Upper lobe of left lung (tissue), 6 donors: ENCODE measurements around the gene PSMA6. TPM values are rescaled to one million over a fixed set of nuclear protein-coding genes. Genes with fewer than 3 reads are reported as not detected.

Source experiments
- ATAC-seq, 2 donors: fragments of 200-7000 bp; cut with Tn5 transposase; one replicate each; pipeline ENCODE4 v1.9.1; 2022; ENCODE audit warnings: mild to moderate bottlenecking in 2 of 2, moderate library complexity in 2 of 2; ENCODE audit not compliant: low FRiP score in 2 of 2
- DNase-seq, 2 donors: peaks; one replicate each; pipeline ENCODE4 v3.0.0-alpha.2; 2019 to 2020
- H3K27ac ChIP-seq, 4 donors: fragments of 200-600 bp; sonication (generic); one replicate each; pipeline ENCODE4 v1.5.1; 2016 to 2019
- H3K27me3 ChIP-seq, 4 donors: fragments of 200-600 bp; sonication (generic); one replicate each; pipeline ENCODE4 v1.5.1; 2017 to 2019
- H3K36me3 ChIP-seq, 4 donors: fragments of 200-600 bp; sonication (generic); one replicate each; pipeline ENCODE4 v1.5.1; 2016 to 2019
- H3K4me1 ChIP-seq, 4 donors: fragments of 200-600 bp; sonication (generic); one replicate each; pipeline ENCODE4 v1.5.1; 2018 to 2019
- H3K4me3 ChIP-seq, 4 donors: fragments of 200-600 bp; sonication (generic); one replicate each; pipeline ENCODE4 v1.5.1; 2017 to 2019; ENCODE audit warnings: mild to moderate bottlenecking in 2 of 4, moderate library complexity in 1 of 4
- H3K9me3 ChIP-seq, 4 donors: fragments of 200-600 bp; sonication (generic); one replicate each; pipeline ENCODE4 v1.5.1; 2018 to 2019
- EP300 ChIP-seq, 4 donors: sonication (generic); formaldehyde crosslinking; IDR thresholded peaks; one replicate each; pipeline ENCODE4 v1.5.1; 2017; ENCODE audit warnings: antibody characterized with exemption in 4 of 4, control low read depth in 2 of 4
- POLR2A ChIP-seq, 4 donors: fragments of 450-650 bp; IDR thresholded peaks; one replicate each; pipeline ENCODE4 v1.5.1; 2016 to 2017; ENCODE audit warnings: antibody characterized with exemption in 4 of 4, mild to moderate bottlenecking in 2 of 4
- POLR2AphosphoS5 ChIP-seq, 2 donors: sonication (generic); formaldehyde crosslinking; IDR thresholded peaks; one replicate each; pipeline ENCODE4 v1.5.1; 2017; ENCODE audit warnings: antibody characterized with exemption in 2 of 2
- WGBS, 2 donors: methylation state at CpG; one replicate each; pipeline ENCODE4 v1.1.5; 2017 to 2018; 5-methylcytosine and 5-hydroxymethylcytosine counted together
- total RNA-seq, 6 donors: library from RNA; depleted of rRNA in 4 of 6; stranded (reverse); fragments of >200 nt in 4 of 6; gene quantifications; one replicate each; pipeline versions ENCODE4 v1.1.0 to v1.2.1, GENCODE V29; 2016 to 2021
- TF ChIP-seq, protein P1 (sequence below), 6 experiments: fragments of 450-650 bp in 4 of 6; fragments of 200-600 bp in 2 of 6; sonication (generic) in 2 of 6; IDR thresholded peaks; one replicate each; pipeline ENCODE4 v1.5.1; 2016 to 2019; ENCODE audit warnings: antibody characterized with exemption in 6 of 6
- donor health status: DM: no; HTN: no; CAD: no; lungs with moderate emphysema.
- donor health status: DM: no; HTN: yes; CAD: no; lungs with severe emphysema.

Gene PSMA6
- total RNA-seq, 6 donors from 2014 or later: 63.9 to 213 (median 162) TPM

GRCh38 chr14:35301735-35302528 lies 9.8 kb downstream of the PSMA6 start:
- H3K4me1 ChIP-seq: peaks cover 39 to 62% (median 50%) of the 10 kb centered on the region in 4 donors
- peak overlapping the region in 2 of 4 donors; percentile 12 to 63 for H3K27ac ChIP-seq
- TF ChIP-seq EP300 (IDR thresholded peaks at IDR 0.05): no peak
- TF ChIP-seq POLR2AphosphoS5 (IDR thresholded peaks at IDR 0.05): no peak
- no peak for TF ChIP-seq POLR2A (IDR thresholded peaks at IDR 0.05)
- TF ChIP-seq, protein P1, sequence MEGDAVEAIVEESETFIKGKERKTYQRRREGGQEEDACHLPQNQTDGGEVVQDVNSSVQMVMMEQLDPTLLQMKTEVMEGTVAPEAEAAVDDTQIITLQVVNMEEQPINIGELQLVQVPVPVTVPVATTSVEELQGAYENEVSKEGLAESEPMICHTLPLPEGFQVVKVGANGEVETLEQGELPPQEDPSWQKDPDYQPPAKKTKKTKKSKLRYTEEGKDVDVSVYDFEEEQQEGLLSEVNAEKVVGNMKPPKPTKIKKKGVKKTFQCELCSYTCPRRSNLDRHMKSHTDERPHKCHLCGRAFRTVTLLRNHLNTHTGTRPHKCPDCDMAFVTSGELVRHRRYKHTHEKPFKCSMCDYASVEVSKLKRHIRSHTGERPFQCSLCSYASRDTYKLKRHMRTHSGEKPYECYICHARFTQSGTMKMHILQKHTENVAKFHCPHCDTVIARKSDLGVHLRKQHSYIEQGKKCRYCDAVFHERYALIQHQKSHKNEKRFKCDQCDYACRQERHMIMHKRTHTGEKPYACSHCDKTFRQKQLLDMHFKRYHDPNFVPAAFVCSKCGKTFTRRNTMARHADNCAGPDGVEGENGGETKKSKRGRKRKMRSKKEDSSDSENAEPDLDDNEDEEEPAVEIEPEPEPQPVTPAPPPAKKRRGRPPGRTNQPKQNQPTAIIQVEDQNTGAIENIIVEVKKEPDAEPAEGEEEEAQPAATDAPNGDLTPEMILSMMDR (IDR thresholded peaks at IDR 0.05): no peak
- 95 to 100% methylated on average over 1 of the region's 1 CpG for WGBS, 2 donors
- no peak for DNase-seq
- no peak for ATAC-seq
- no peak overlapping the region for H3K4me3 ChIP-seq
- H3K9me3 ChIP-seq: no peaks in the 10 kb centered on the region
- no peaks in the 10 kb centered on the region for H3K27me3 ChIP-seq
- peaks cover 0 to 2% (median 0%) of the 10 kb centered on the region in 4 donors for H3K36me3 ChIP-seq

GRCh38 chr14:35303149-35303935 lies 11.2 kb downstream of the PSMA6 start:
- no peak for DNase-seq
- H3K36me3 ChIP-seq: peaks cover 0 to 13% (median 0%) of the 10 kb centered on the region in 4 donors
- ATAC-seq: no peak
- H3K4me1 ChIP-seq: peaks cover 31 to 48% (median 38%) of the 10 kb centered on the region in 4 donors
- no peak for TF ChIP-seq EP300 (IDR thresholded peaks at IDR 0.05)
- TF ChIP-seq POLR2A (IDR thresholded peaks at IDR 0.05): no peak
- TF ChIP-seq, protein P1 (IDR thresholded peaks at IDR 0.05): no peak
- TF ChIP-seq POLR2AphosphoS5 (IDR thresholded peaks at IDR 0.05): no peak
- 93 to 97% methylated on average over 4 of the region's 4 CpGs for WGBS, 2 donors
- H3K27me3 ChIP-seq: no peaks in the 10 kb centered on the region
- no peak overlapping the region for H3K27ac ChIP-seq
- H3K9me3 ChIP-seq: no peaks in the 10 kb centered on the region
- no peak overlapping the region for H3K4me3 ChIP-seq

- Histone ChIP-seq H3K4me3 (no peak overlapping the region), H3K27me3 (no peaks in the 10 kb centered on the region), H3K9me3 (no peaks in the 10 kb centered on the region), H3K27ac (no peak overlapping the region), H3K4me1 (peaks cover 21 to 33% (median 24%) of the 10 kb centered on the region in 4 donors), H3K36me3 (peaks cover 3 to 28% (median 12%) of the 10 kb centered on the region in 4 donors)
- WGBS, 2 donors: 96 to 100% methylated on average over 5 of the region's 5 CpGs
- ATAC-seq: no peak
- no peak for DNase-seq
- no peak for TF ChIP-seq POLR2A (IDR thresholded peaks at IDR 0.05)
- TF ChIP-seq, protein P1 (IDR thresholded peaks at IDR 0.05): no peak
- TF ChIP-seq POLR2AphosphoS5 (IDR thresholded peaks at IDR 0.05): no peak
- no peak for TF ChIP-seq EP300 (IDR thresholded peaks at IDR 0.05)
These were observed 12.8 kb downstream of the PSMA6 start for GRCh38 chr14:35304812-35305462.

DNA sequence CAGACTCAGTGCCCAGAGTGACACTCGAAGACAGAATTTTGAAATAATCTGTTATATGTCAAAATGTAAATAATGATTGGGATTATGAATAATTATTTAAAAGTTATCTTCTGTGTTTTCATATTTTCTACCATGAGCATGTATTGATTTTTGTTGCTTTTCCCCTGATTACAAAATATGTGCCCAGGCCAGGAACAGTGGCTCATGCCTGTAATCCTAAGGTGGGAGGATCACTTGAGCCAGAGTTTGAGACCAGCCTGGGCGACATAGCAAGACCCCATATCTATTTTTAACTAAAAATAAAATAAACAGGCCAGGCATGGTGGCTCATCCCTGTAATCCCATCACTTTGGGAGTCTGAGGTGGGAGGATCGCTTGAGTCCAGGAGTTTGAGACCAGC lies 13.5 kb downstream of the PSMA6 start:
- TF ChIP-seq, protein P1 (IDR thresholded peaks at IDR 0.05): no peak
- 90 to 92% methylated on average over 3 of the region's 3 CpGs for WGBS, 2 donors
- no peak overlapping the region for H3K27ac ChIP-seq
- H3K9me3 ChIP-seq: no peaks in the 10 kb centered on the region
- H3K27me3 ChIP-seq: no peaks in the 10 kb centered on the region
- peaks cover 3 to 35% (median 19%) of the 10 kb centered on the region in 4 donors for H3K36me3 ChIP-seq
- peaks cover 15 to 28% (median 18%) of the 10 kb centered on the region in 4 donors for H3K4me1 ChIP-seq
- no peak overlapping the region for H3K4me3 ChIP-seq
- no peak for ATAC-seq
- DNase-seq: no peak
